ENCODE measurements around the gene CCL22.
"Not testable (repeated sequence)": the region's sequence is repeated elsewhere in the genome, so short reads cannot be mapped to it uniquely, and the experiment has no call there.

CCL22 gene

GRCh38 chr16:57348327-57348726 is 10.3 kb upstream of the CCL22 start:
- no peak for DNase-seq

GRCh38 chr16:57349212-57350031 is 9.2 kb upstream of the CCL22 start:
- no peak for DNase-seq

- no peak for DNase-seq
These were observed 5.9 kb upstream of the CCL22 start for GRCh38 chr16:57352636-57353047.

GRCh38 chr16:57354311-57354710 is 4.3 kb upstream of the CCL22 start:
- DNase-seq = no peak

GRCh38 chr16:57355898-57356414 is 2.6 kb upstream of the CCL22 start:
- DNase-seq = no peak

GRCh38 chr16:57356547-57356946 is 2.0 kb upstream of the CCL22 start:
- DNase-seq = no peak

- no peak for DNase-seq
These were observed 1.1 kb upstream of the CCL22 start for GRCh38 chr16:57357330-57358085.

GRCh38 chr16:57358086-57358420 is 530 bp upstream of the CCL22 start:
- no peak for DNase-seq

- DNase-seq = no peak
These were observed 1.8 kb downstream of the CCL22 start for GRCh38 chr16:57360321-57360935.

GRCh38 chr16:57361404-57361803 is 2.8 kb downstream of the CCL22 start:
- DNase-seq = no peak

GRCh38 chr16:57364143-57364542 is 5.6 kb downstream of the CCL22 start:
- no peak for DNase-seq

GRCh38 chr16:57366544-57367040 is 8.0 kb downstream of the CCL22 start:
- DNase-seq = no peak

GRCh38 chr16:57367116-57367752 is 8.7 kb downstream of the CCL22 start:
- DNase-seq = no peak

GRCh38 chr16:57371494-57372371 is 13.2 kb downstream of the CCL22 start:
- DNase-seq = no peak

- DNase-seq = no peak
These were observed 14.0 kb downstream of the CCL22 start, which contains the start of gene CX3CL1 for GRCh38 chr16:57372372-57373116. Gene CX3CL1, plus strand, starts transcription at chr16:57372490. Its CDS starts 79 bp downstream, at chr16:57372569.

GRCh38 chr16:57373117-57373947 is 14.7 kb downstream of the CCL22 start:
- no peak for DNase-seq

GRCh38 chr16:57374067-57374534 is 15.5 kb downstream of the CCL22 start:
- no peak for DNase-seq

GRCh38 chr16:57374925-57375465 is 16.4 kb downstream of the CCL22 start:
- DNase-seq = not testable (repeated sequence)

- DNase-seq = no peak
These were observed 17.8 kb downstream of the CCL22 start for GRCh38 chr16:57376313-57376818.

Data from effector CD8-positive, alpha-beta T cell (primary cell).